Measurements from ENCODE around the gene OPTN. TPM values are rescaled to one million over a fixed set of nuclear protein-coding genes. Genes with fewer than 3 reads are reported as not detected.
"Not testable (repeated sequence)": the region's sequence is repeated elsewhere in the genome, so short reads cannot be mapped to it uniquely, and the experiment has no call there.

OPTN gene
- polyA plus RNA-seq, 3 donors, result 29.3 to 35.7 (median 34.3) TPM

- no peak for DNase-seq
Observed at GRCh38 chr10:13086056-13086455, 13.9 kb upstream of the OPTN start.

GRCh38 chr10:13087601-13087985, 12.4 kb upstream of the OPTN start:
- no peak for DNase-seq

- DNase-seq, result no peak
Observed at GRCh38 chr10:13087986-13088618, 11.9 kb upstream of the OPTN start.

- no peak for DNase-seq
Observed at GRCh38 chr10:13089345-13089744, 10.6 kb upstream of the OPTN start.

- DNase-seq, result no peak
Observed at GRCh38 chr10:13090289-13090688, 9.7 kb upstream of the OPTN start.

- DNase-seq, result no peak
Observed at GRCh38 chr10:13091801-13092200, 8.2 kb upstream of the OPTN start.

GRCh38 chr10:13092291-13093102, 7.5 kb upstream of the OPTN start:
- no peak for DNase-seq

GRCh38 chr10:13094082-13094481, 5.9 kb upstream of the OPTN start:
- not testable (repeated sequence) for DNase-seq

- no peak for DNase-seq
Observed at GRCh38 chr10:13095094-13095493, 4.9 kb upstream of the OPTN start.

- no peak for DNase-seq
Observed at GRCh38 chr10:13095929-13096328, 4.0 kb upstream of the OPTN start.

- peak; percentile 70 for DNase-seq
Observed at GRCh38 chr10:13099144-13099665, 758 bp upstream of the OPTN start.

- peak; percentile 23 for DNase-seq
Observed at GRCh38 chr10:13100349-13101294, 659 bp downstream of the OPTN start.

GRCh38 chr10:13102002-13102794, 2.2 kb downstream of the OPTN start:
- no peak for DNase-seq

- no peak for DNase-seq
Observed at GRCh38 chr10:13103554-13103953, 3.6 kb downstream of the OPTN start.

GRCh38 chr10:13104697-13105096, 4.7 kb downstream of the OPTN start:
- DNase-seq, result no peak

- DNase-seq, result no peak
Observed at GRCh38 chr10:13105184-13105583, 5.2 kb downstream of the OPTN start.

- DNase-seq, result no peak
Observed at GRCh38 chr10:13106387-13107045, 6.6 kb downstream of the OPTN start.

- no peak for DNase-seq
Observed at GRCh38 chr10:13110908-13111307, 10.9 kb downstream of the OPTN start.

- no peak for DNase-seq
Observed at GRCh38 chr10:13113544-13113943, 13.6 kb downstream of the OPTN start.

Measured in renal pelvis (tissue), 4 donors.